Endothelial cell of umbilical vein (primary cell): ENCODE results near the gene CD300LB. TPM values are rescaled to one million over a fixed set of nuclear protein-coding genes. Genes with fewer than 3 reads are reported as not detected.

Experiments used
- BruUV-seq: library from RNA; stranded (reverse); fragments of 400-500 nt; replicated peaks from 2 replicates; lab custom pipeline; 2021; lab: Mats Ljungman, UMichigan
- CTCF ChIA-PET: fragments of 300-600, 350-600 bp; sonication (Branson Sonifier 250); formaldehyde crosslinking; loops from one replicate; lab custom pipeline; 2021; ENCODE audit warnings: antibody characterized with exemption, inconsistent platforms; lab: Charles Lee
- POLR2A ChIA-PET: fragments of 300-600, 350-600 bp; sonication (Branson Sonifier 250); formaldehyde crosslinking; loops from one replicate; lab custom pipeline; 2021; ENCODE audit warnings: antibody characterized with exemption, inconsistent platforms; lab: Charles Lee
- DNase-seq: peaks from one replicate; pipeline ENCODE4 v3.0.0-alpha.2; 2011; ENCODE audit warnings: low read depth, low spot score
- FAIRE-seq: peaks from 2 replicates; lab custom pipeline; 2011; peaks lifted over from hg19 to GRCh38; lab: Jason Lieb, UNC
- H2AFZ ChIP-seq: 2 replicates; pipeline ENCODE4 v1.6.0; 2012; ENCODE audit warnings: low read depth, low read length, control low read depth, inconsistent platforms
- H3K27ac ChIP-seq: 2 replicates; pipeline ENCODE4 v1.5.1; 2011; ENCODE audit warnings: low read depth, mild to moderate bottlenecking, control low read depth, low read length, moderate library complexity; ENCODE audit not compliant: insufficient read depth
- H3K27me3 ChIP-seq, 2 experiments: 2 replicates each; pipeline versions ENCODE4 v1.6.0 to v1.6.1; 2011; ENCODE audit warnings: low read length in 2 of 2, mixed read lengths in 1 of 2; ENCODE audit not compliant: control insufficient read depth in 2 of 2, insufficient read depth in 2 of 2
- H3K36me3 ChIP-seq, 2 experiments: 2 replicates in 1 of 2; 3 replicates in 1 of 2; pipeline ENCODE4 v1.5.1; 2011; ENCODE audit warnings: low read length in 2 of 2, mild to moderate bottlenecking in 1 of 2, moderate library complexity in 1 of 2; ENCODE audit not compliant: control insufficient read depth in 2 of 2, insufficient read depth in 2 of 2; ENCODE audit errors: extremely low read depth in 1 of 2
- H3K4me1 ChIP-seq: 3 replicates; pipeline ENCODE4 v1.5.1; 2011; ENCODE audit warnings: mild to moderate bottlenecking, low read length; ENCODE audit not compliant: control insufficient read depth, insufficient read depth; ENCODE audit errors: extremely low read depth
- H3K4me2 ChIP-seq: 2 replicates; pipeline ENCODE4 v1.6.1; 2011; ENCODE audit warnings: low read length, control low read depth, mixed read lengths; ENCODE audit not compliant: insufficient read depth
- H3K4me3 ChIP-seq, 3 experiments: fragments of 200-600 bp in 1 of 3; sonication (generic), shearing (Covaris generic) in 1 of 3; replicated peaks in 1 of 3; 2 replicates each; pipeline ENCODE4 v1.5.1; 2011 to 2016; ENCODE audit warnings: control low read depth in 3 of 3, low read length in 3 of 3, mild to moderate bottlenecking in 2 of 3, inconsistent platforms in 1 of 3, low read depth in 1 of 3, moderate library complexity in 1 of 3; ENCODE audit not compliant: insufficient read depth in 1 of 3
- H3K79me2 ChIP-seq: 2 replicates; pipeline ENCODE4 v1.6.0; 2012; ENCODE audit warnings: low read length, inconsistent platforms; ENCODE audit not compliant: control insufficient read depth, insufficient read depth
- H3K9ac ChIP-seq: replicated peaks from 2 replicates; pipeline ENCODE3; 2011; ENCODE audit warnings: low read length, control low read depth; ENCODE audit not compliant: insufficient read depth; ENCODE audit errors: extremely low read depth
- H3K9me1 ChIP-seq: replicated peaks from 3 replicates; pipeline ENCODE4 v1.6.0; 2011; ENCODE audit warnings: mild to moderate bottlenecking, low read length; ENCODE audit not compliant: control insufficient read depth, insufficient read depth; ENCODE audit errors: extremely low read depth
- H3K9me3 ChIP-seq: replicated peaks from 2 replicates; pipeline ENCODE4 v1.5.1; 2012; ENCODE audit warnings: low read length, inconsistent platforms; ENCODE audit not compliant: control insufficient read depth, insufficient read depth
- H4K20me1 ChIP-seq: replicated peaks from 2 replicates; pipeline ENCODE3; 2011; ENCODE audit warnings: mild to moderate bottlenecking, low read length; ENCODE audit not compliant: control insufficient read depth, insufficient read depth; ENCODE audit errors: extremely low read depth
- EZH2 ChIP-seq: IDR thresholded peaks from 2 replicates; pipeline ENCODE4 v1.6.1; 2012; ENCODE audit warnings: borderline replicate concordance, low read depth, mild to moderate bottlenecking, moderate library complexity, low read length, inconsistent platforms; ENCODE audit not compliant: severe bottlenecking
- FOS ChIP-seq: IDR thresholded peaks from 2 replicates; pipeline ENCODE4 v1.6.1; 2011; ENCODE audit warnings: mild to moderate bottlenecking, low read length, moderate library complexity, borderline replicate concordance; ENCODE audit not compliant: insufficient read depth
- GATA2 ChIP-seq: IDR thresholded peaks from 2 replicates; pipeline ENCODE4 v1.7.0; 2011; ENCODE audit warnings: low read depth, mild to moderate bottlenecking, moderate library complexity, mixed read lengths, low read length; ENCODE audit not compliant: insufficient read length, insufficient read depth
- JUN ChIP-seq: IDR thresholded peaks from 2 replicates; pipeline ENCODE4 v1.6.1; 2011; ENCODE audit warnings: borderline replicate concordance, low read depth; ENCODE audit not compliant: insufficient read length, insufficient read depth
- MYC ChIP-seq: IDR thresholded peaks from one replicate; pipeline ENCODE4 v1.6.1; 2011; ENCODE audit warnings: mild to moderate bottlenecking, low read depth, low read length
- POLR2A ChIP-seq: IDR thresholded peaks from 2 replicates; pipeline ENCODE4 v1.6.1; 2012; ENCODE audit warnings: low read depth, mild to moderate bottlenecking, control low read depth, low read length
- POLR2AphosphoS5 ChIP-seq: IDR thresholded peaks from 2 replicates; pipeline ENCODE4 v1.6.1; 2012; ENCODE audit warnings: low read depth, mild to moderate bottlenecking, control low read depth, low read length, moderate library complexity; ENCODE audit not compliant: insufficient read depth
- dilution Hi-C: fragments of 300-500 bp; cut with MboI; formaldehyde crosslinking; loops from one replicate; pipeline ENCODE4 v1.15.0; 2019; ENCODE audit warnings: low sequenced_read_pairs; ENCODE audit not compliant: extremely low pct_ligation_motif_present
- intact Hi-C: fragments of 100-400 bp; cut with micrococcal nuclease; formaldehyde crosslinking; loops from one replicate; pipeline ENCODE4 v1.10.0; 2022
- polyA plus RNA-seq, 4 experiments: library from polyadenylated mRNA; depleted of rRNA in 3 of 4; stranded (reverse) in 3 of 4; unstranded in 1 of 4; fragments of >200 nt; gene quantifications; 2 replicates each; pipeline versions ENCODE4 v1.2.1 to v1.2.3, GENCODE V29; 2011 to 2012; ENCODE audit warnings: missing spikeins in 1 of 4
- total RNA-seq: library from RNA; stranded (reverse); gene quantifications from 2 replicates; pipeline ENCODE4 v1.2.3, GENCODE V29; 2021
- TF ChIP-seq, protein P1 (sequence below), 2 donors: IDR thresholded peaks; 1 replicate in 1 of 2; 2 replicates in 1 of 2; pipeline ENCODE4 v1.5.1; 2011; ENCODE audit warnings: low read length in 2 of 2, mild to moderate bottlenecking in 2 of 2, moderate library complexity in 2 of 2, control low read depth in 1 of 2, inconsistent platforms in 1 of 2, low read depth in 1 of 2; ENCODE audit not compliant: insufficient read depth in 1 of 2; ENCODE audit errors: extremely low read depth in 1 of 2
- TF ChIP-seq, protein P2 (sequence below): IDR thresholded peaks from 2 replicates; pipeline ENCODE4 v1.6.1; 2011; ENCODE audit not compliant: insufficient read depth, insufficient read length

CD300LB gene
- total and polyA plus RNA-seq, 2 donors (not counting 3 experiments of a cell fraction or from before 2014, with no cell fraction given): not detected

DNA sequence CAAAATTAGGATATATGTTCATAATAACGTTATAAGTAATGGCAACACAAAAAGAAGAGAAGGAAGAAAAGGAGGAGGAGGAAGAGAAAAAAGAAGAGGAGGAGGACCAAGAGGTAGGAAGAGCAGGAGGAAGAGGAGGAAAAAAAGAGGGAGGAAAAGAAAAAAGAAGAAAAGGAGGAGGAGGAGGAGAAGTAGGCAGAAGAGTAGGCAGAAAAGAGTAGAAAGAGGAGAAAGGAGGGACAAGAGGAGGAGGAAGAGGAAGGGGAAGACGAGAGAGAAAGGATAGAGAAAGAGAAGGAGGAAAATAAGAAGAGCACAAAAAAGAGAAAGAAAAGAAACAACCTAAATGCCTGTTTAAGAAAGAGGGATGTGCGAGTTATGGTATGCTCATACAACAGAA is 5.6 kb upstream of the CD300LB start:
- H3K27me3 ChIP-seq: no peaks in the 10 kb centered on the region

DNA sequence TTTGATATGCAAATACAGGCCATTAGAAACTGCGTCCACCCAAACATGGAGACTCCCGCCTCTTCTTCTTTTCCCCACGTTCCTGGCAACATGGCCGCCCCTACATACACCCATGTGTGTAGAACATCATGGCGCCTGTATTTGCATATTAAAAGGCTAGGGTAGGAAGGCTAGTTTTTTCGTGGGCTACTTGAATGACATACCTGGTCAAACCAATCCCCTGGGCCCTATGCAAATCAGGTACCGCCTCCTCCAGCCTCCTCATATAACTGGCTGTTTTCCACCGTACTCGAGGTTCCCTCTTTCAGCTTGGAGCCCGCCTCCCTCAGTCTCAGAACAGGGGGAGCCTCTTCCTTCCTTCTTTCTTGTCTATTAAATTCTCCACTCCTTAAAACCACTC is 840 bp upstream of the CD300LB start:
- CTCF ChIA-PET: no interaction called here
- H3K9ac ChIP-seq: no peak overlapping the region
- POLR2A ChIA-PET: no interaction called here
- FAIRE-seq (no peak), DNase-seq (no peak)
- no peaks in the 10 kb centered on the region for H3K9me1 ChIP-seq
- no TSS peak for BruUV-seq
- H3K79me2 ChIP-seq: no peaks in the 10 kb centered on the region
- no peak overlapping the region for H3K4me3 ChIP-seq
- no peaks in the 10 kb centered on the region for H3K27me3 ChIP-seq
- intact Hi-C loops: no loop called here
- no peak for TF ChIP-seq MYC
- TF ChIP-seq FOS: no peak
- TF ChIP-seq, protein P1, sequence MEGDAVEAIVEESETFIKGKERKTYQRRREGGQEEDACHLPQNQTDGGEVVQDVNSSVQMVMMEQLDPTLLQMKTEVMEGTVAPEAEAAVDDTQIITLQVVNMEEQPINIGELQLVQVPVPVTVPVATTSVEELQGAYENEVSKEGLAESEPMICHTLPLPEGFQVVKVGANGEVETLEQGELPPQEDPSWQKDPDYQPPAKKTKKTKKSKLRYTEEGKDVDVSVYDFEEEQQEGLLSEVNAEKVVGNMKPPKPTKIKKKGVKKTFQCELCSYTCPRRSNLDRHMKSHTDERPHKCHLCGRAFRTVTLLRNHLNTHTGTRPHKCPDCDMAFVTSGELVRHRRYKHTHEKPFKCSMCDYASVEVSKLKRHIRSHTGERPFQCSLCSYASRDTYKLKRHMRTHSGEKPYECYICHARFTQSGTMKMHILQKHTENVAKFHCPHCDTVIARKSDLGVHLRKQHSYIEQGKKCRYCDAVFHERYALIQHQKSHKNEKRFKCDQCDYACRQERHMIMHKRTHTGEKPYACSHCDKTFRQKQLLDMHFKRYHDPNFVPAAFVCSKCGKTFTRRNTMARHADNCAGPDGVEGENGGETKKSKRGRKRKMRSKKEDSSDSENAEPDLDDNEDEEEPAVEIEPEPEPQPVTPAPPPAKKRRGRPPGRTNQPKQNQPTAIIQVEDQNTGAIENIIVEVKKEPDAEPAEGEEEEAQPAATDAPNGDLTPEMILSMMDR (IDR thresholded peaks at IDR 0.05; ENCODE audit: extremely low read depth in 1 of 2, insufficient read depth in 1 of 2, low read depth in 1 of 2, low read length in 2 of 2): no peak
- TF ChIP-seq POLR2AphosphoS5: no peak
- no peak for TF ChIP-seq GATA2
- TF ChIP-seq, protein P2, sequence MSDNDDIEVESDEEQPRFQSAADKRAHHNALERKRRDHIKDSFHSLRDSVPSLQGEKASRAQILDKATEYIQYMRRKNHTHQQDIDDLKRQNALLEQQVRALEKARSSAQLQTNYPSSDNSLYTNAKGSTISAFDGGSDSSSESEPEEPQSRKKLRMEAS: no peak
- TF ChIP-seq EZH2: no peak
- no peak for TF ChIP-seq POLR2A
- TF ChIP-seq JUN: no peak
- no peaks in the 10 kb centered on the region for H3K9me3 ChIP-seq
- no peaks in the 10 kb centered on the region for H3K36me3 ChIP-seq
- no peaks in the 10 kb centered on the region for H3K4me1 ChIP-seq
- H3K4me2 ChIP-seq: no peak overlapping the region
- no peak overlapping the region for H2AFZ ChIP-seq
- dilution Hi-C loops: no loop called here
- no peaks in the 10 kb centered on the region for H4K20me1 ChIP-seq
- no peak overlapping the region for H3K27ac ChIP-seq

More for the DNA sequence above, 5.6 kb upstream of the CD300LB start:
- ChIA-PET CTCF (no interaction called here), POLR2A (no interaction called here)
- DNase-seq (no peak), FAIRE-seq (no peak)
- TF ChIP-seq POLR2AphosphoS5 (no peak), GATA2 (no peak), EZH2 (no peak), JUN (no peak), FOS (no peak), MYC (no peak), POLR2A (no peak)
- H2AFZ ChIP-seq: no peak overlapping the region
- no peaks in the 10 kb centered on the region for H3K9me3 ChIP-seq
- intact Hi-C loops (no loop called here), dilution Hi-C loops (no loop called here)
- H3K36me3 ChIP-seq: no peaks in the 10 kb centered on the region
- BruUV-seq: no TSS peak
- H3K4me3 ChIP-seq: no peak overlapping the region
- no peaks in the 10 kb centered on the region for H4K20me1 ChIP-seq
- H3K4me2 ChIP-seq: no peak overlapping the region
- no peaks in the 10 kb centered on the region for H3K9me1 ChIP-seq
- no peaks in the 10 kb centered on the region for H3K4me1 ChIP-seq
- H3K79me2 ChIP-seq: no peaks in the 10 kb centered on the region
- H3K9ac ChIP-seq: no peak overlapping the region
- no peak overlapping the region for H3K27ac ChIP-seq
